Activated CD4-positive, alpha-beta memory T cell treated with anti-CD3 and anti-CD28 coated beads for 36 hours (primary cell): ENCODE measurements around the gene ABCC1. TPM values are rescaled to one million over a fixed set of nuclear protein-coding genes. Genes with fewer than 3 reads are reported as not detected.

Experiments
- CTCF ChIA-PET: fragments of 350-600 bp; sonication (Branson Sonifier 250); formaldehyde crosslinking; loops from one replicate; lab custom pipeline; 2021; ENCODE audit warnings: antibody characterized with exemption, inconsistent platforms; lab: Charles Lee
- POLR2A ChIA-PET: fragments of 350-600 bp; sonication (Branson Sonifier 250); formaldehyde crosslinking; loops from one replicate; lab custom pipeline; 2021; ENCODE audit warnings: antibody characterized with exemption; lab: Charles Lee
- DNase-seq: peaks from one replicate; pipeline ENCODE4 v3.0.0-alpha.2; 2020
- H3K27ac Mint-ChIP-seq: one replicate; pipeline ENCODE4 v1.8.0; 2021; ENCODE audit warnings: mixed read lengths
- H3K27me3 Mint-ChIP-seq: one replicate; pipeline ENCODE4 v1.8.0; 2021; ENCODE audit warnings: mixed read lengths
- H3K36me3 Mint-ChIP-seq: one replicate; pipeline ENCODE4 v1.8.0; 2021; ENCODE audit warnings: mixed read lengths
- H3K4me1 Mint-ChIP-seq: one replicate; pipeline ENCODE4 v1.8.0; 2021; ENCODE audit warnings: low read depth, mixed read lengths
- H3K4me3 Mint-ChIP-seq: one replicate; pipeline ENCODE4 v1.8.0; 2021; ENCODE audit warnings: mild to moderate bottlenecking, mixed read lengths
- H3K9me3 Mint-ChIP-seq: one replicate; pipeline ENCODE4 v1.8.0; 2021; ENCODE audit warnings: mixed read lengths
- intact Hi-C: fragments of 100-400 bp; cut with micrococcal nuclease; formaldehyde crosslinking; loops from one replicate; pipeline ENCODE4 v1.15.1; 2023
- total RNA-seq, 2 experiments: library from RNA; stranded (reverse); gene quantifications; one replicate each; pipeline ENCODE4 v1.2.3, GENCODE V29; 2021

ABCC1 gene
- total RNA-seq, 2 experiments from 2014 or later = 49.1 to 50.3 TPM

- Mint-ChIP-seq H3K9me3 (peaks cover 8% of the 10 kb centered on the region), H3K4me3 (no peak overlapping the region), H3K27me3 (no peaks in the 10 kb centered on the region), H3K27ac (peak overlapping the region; percentile 45), H3K4me1 (no peaks in the 10 kb centered on the region), H3K36me3 (peaks cover 53% of the 10 kb centered on the region)
- DNase-seq = peak; percentile 34
- CTCF ChIA-PET = interaction anchor here (1.2 kb wide), 1 partner anchor 290 kb away, joined by 3 read pairs; no protein-coding TSS in a partner anchor
- POLR2A ChIA-PET = no interaction called here
- intact Hi-C loops = no loop called here
Observed at GRCh38 chr16:16083421-16084156, 134.2 kb downstream of the ABCC1 start.

- no peak for DNase-seq
- ChIA-PET POLR2A (no interaction called here), CTCF (interaction anchor here (0.6 kb wide), 1 partner anchor 216 kb away, joined by 4 read pairs; no protein-coding TSS in a partner anchor)
- intact Hi-C loops = no loop called here
- no peak overlapping the region for H3K27ac Mint-ChIP-seq
- no peaks in the 10 kb centered on the region for H3K27me3 Mint-ChIP-seq
- H3K4me3 Mint-ChIP-seq = no peak overlapping the region
- peaks cover 8% of the 10 kb centered on the region for H3K9me3 Mint-ChIP-seq
- H3K4me1 Mint-ChIP-seq = no peaks in the 10 kb centered on the region
- peaks cover 54% of the 10 kb centered on the region for H3K36me3 Mint-ChIP-seq
Observed at GRCh38 chr16:16084874-16085273, 135.5 kb downstream of the ABCC1 start.

GRCh38 chr16:16086653-16087446 lies 137.4 kb downstream of the ABCC1 start:
- intact Hi-C loops = no loop called here
- Mint-ChIP-seq H3K27ac (no peak overlapping the region), H3K9me3 (peaks cover 8% of the 10 kb centered on the region), H3K4me3 (no peak overlapping the region), H3K27me3 (no peaks in the 10 kb centered on the region), H3K4me1 (no peaks in the 10 kb centered on the region), H3K36me3 (peaks cover 60% of the 10 kb centered on the region)
- no peak for DNase-seq
- ChIA-PET CTCF (interaction anchor here (0.6 kb wide), 1 partner anchor 14 kb away, joined by 3 read pairs; no protein-coding TSS in a partner anchor), POLR2A (no interaction called here)

GRCh38 chr16:16090238-16090637 lies 140.8 kb downstream of the ABCC1 start:
- peak overlapping the region; percentile 5 for H3K27ac Mint-ChIP-seq
- intact Hi-C loops = no loop called here
- POLR2A ChIA-PET = no interaction called here
- DNase-seq = no peak
- H3K4me3 Mint-ChIP-seq = no peak overlapping the region
- peaks cover 46% of the 10 kb centered on the region for H3K36me3 Mint-ChIP-seq
- no peaks in the 10 kb centered on the region for H3K27me3 Mint-ChIP-seq
- H3K4me1 Mint-ChIP-seq = no peaks in the 10 kb centered on the region
- no peaks in the 10 kb centered on the region for H3K9me3 Mint-ChIP-seq
- CTCF ChIA-PET = no interaction called here

- POLR2A ChIA-PET = no interaction called here
- Mint-ChIP-seq H3K36me3 (peaks cover 42% of the 10 kb centered on the region), H3K27me3 (no peaks in the 10 kb centered on the region), H3K4me3 (no peak overlapping the region), H3K4me1 (no peaks in the 10 kb centered on the region), H3K9me3 (no peaks in the 10 kb centered on the region), H3K27ac (no peak overlapping the region)
- DNase-seq = no peak
- intact Hi-C loops = no loop called here
- CTCF ChIA-PET = no interaction called here
Observed at GRCh38 chr16:16092925-16093627, 143.7 kb downstream of the ABCC1 start.

GRCh38 chr16:16093628-16094332 lies 144.4 kb downstream of the ABCC1 start:
- Mint-ChIP-seq H3K4me3 (no peak overlapping the region), H3K27ac (no peak overlapping the region), H3K9me3 (no peaks in the 10 kb centered on the region), H3K27me3 (no peaks in the 10 kb centered on the region), H3K4me1 (no peaks in the 10 kb centered on the region), H3K36me3 (peaks cover 44% of the 10 kb centered on the region)
- ChIA-PET CTCF (no interaction called here), POLR2A (no interaction called here)
- intact Hi-C loops = no loop called here
- DNase-seq = no peak

- DNase-seq = no peak
- Mint-ChIP-seq H3K36me3 (peaks cover 38% of the 10 kb centered on the region), H3K4me1 (no peaks in the 10 kb centered on the region), H3K4me3 (no peak overlapping the region), H3K9me3 (no peaks in the 10 kb centered on the region), H3K27ac (no peak overlapping the region), H3K27me3 (no peaks in the 10 kb centered on the region)
- ChIA-PET CTCF (no interaction called here), POLR2A (no interaction called here)
- intact Hi-C loops = no loop called here
Observed at GRCh38 chr16:16095646-16096045, 146.2 kb downstream of the ABCC1 start.

GRCh38 chr16:16096121-16096857 lies 146.9 kb downstream of the ABCC1 start:
- H3K27me3 Mint-ChIP-seq = no peaks in the 10 kb centered on the region
- CTCF ChIA-PET = no interaction called here

GRCh38 chr16:16096858-16097213 lies 147.4 kb downstream of the ABCC1 start:
- H3K27me3 Mint-ChIP-seq = no peaks in the 10 kb centered on the region
- H3K9me3 Mint-ChIP-seq = no peaks in the 10 kb centered on the region
- ChIA-PET POLR2A (no interaction called here), CTCF (no interaction called here)
- no peak overlapping the region for H3K4me3 Mint-ChIP-seq
- H3K27ac Mint-ChIP-seq = no peak overlapping the region
- no peaks in the 10 kb centered on the region for H3K4me1 Mint-ChIP-seq
- peaks cover 30% of the 10 kb centered on the region for H3K36me3 Mint-ChIP-seq
- DNase-seq = no peak
- intact Hi-C loops = no loop called here

More at GRCh38 chr16:16096121-16096857, 146.9 kb downstream of the ABCC1 start:
- Mint-ChIP-seq H3K27ac (no peak overlapping the region), H3K4me1 (no peaks in the 10 kb centered on the region), H3K9me3 (no peaks in the 10 kb centered on the region), H3K36me3 (peaks cover 33% of the 10 kb centered on the region), H3K4me3 (no peak overlapping the region)
- intact Hi-C loops = no loop called here
- no peak for DNase-seq
- POLR2A ChIA-PET = no interaction called here

GRCh38 chr16:16099320-16099719 lies 149.9 kb downstream of the ABCC1 start:
- Mint-ChIP-seq H3K9me3 (no peaks in the 10 kb centered on the region), H3K36me3 (peaks cover 31% of the 10 kb centered on the region), H3K4me1 (no peaks in the 10 kb centered on the region), H3K4me3 (no peak overlapping the region), H3K27me3 (no peaks in the 10 kb centered on the region), H3K27ac (no peak overlapping the region)
- POLR2A ChIA-PET = no interaction called here
- DNase-seq = no peak
- CTCF ChIA-PET = no interaction called here
- intact Hi-C loops = no loop called here

GRCh38 chr16:16100631-16101030 lies 151.2 kb downstream of the ABCC1 start:
- no peak for DNase-seq
- H3K27ac Mint-ChIP-seq = no peak overlapping the region
- no peaks in the 10 kb centered on the region for H3K27me3 Mint-ChIP-seq
- H3K4me1 Mint-ChIP-seq = no peaks in the 10 kb centered on the region
- peaks cover 37% of the 10 kb centered on the region for H3K36me3 Mint-ChIP-seq
- ChIA-PET POLR2A (no interaction called here), CTCF (interaction anchor here (0.7 kb wide), 1 partner anchor 14 kb away, joined by 3 read pairs; no protein-coding TSS in a partner anchor)
- no peaks in the 10 kb centered on the region for H3K9me3 Mint-ChIP-seq
- no peak overlapping the region for H3K4me3 Mint-ChIP-seq
- intact Hi-C loops = no loop called here
